Prostate gland (tissue), 2 donors: Measurements from ENCODE around the gene ANKRD11.

Source experiments
- CTCF ChIP-seq, 4 experiments: fragments of 200-600 bp in 2 of 4; fragments of 450-650 bp in 2 of 4; sonication (generic) in 2 of 4; IDR thresholded peaks; 1 replicate in 3 of 4; 2 replicates in 1 of 4; pipeline ENCODE4 v1.5.1; 2016 to 2019; ENCODE audit warnings: antibody characterized with exemption in 4 of 4, mild to moderate bottlenecking in 2 of 4, moderate library complexity in 2 of 4
- POLR2A ChIP-seq: fragments of 450-650 bp; IDR thresholded peaks from one replicate; pipeline ENCODE4 v1.6.1; 2016; ENCODE audit warnings: antibody characterized with exemption, mild to moderate bottlenecking
- POLR2AphosphoS5 ChIP-seq: sonication (generic); formaldehyde crosslinking; IDR thresholded peaks from one replicate; pipeline ENCODE4 v1.6.1; 2017; ENCODE audit warnings: antibody characterized with exemption

- TF ChIP-seq CTCF (IDR thresholded peaks at IDR 0.05) (no peak), POLR2AphosphoS5 (no peak), POLR2A (no peak)
These were observed 225.4 kb downstream of the ANKRD11 start for GRCh38 chr16:89264800-89265550.
